ENCODE measurements around the gene KIF25. TPM values are rescaled to one million over a fixed set of nuclear protein-coding genes. Genes with fewer than 3 reads are reported as not detected.

Gene KIF25
- total RNA-seq, 1 experiment from 2014 or later: 0.28 TPM

- no peak for TF ChIP-seq FOXP4 (CRISPR knock-in tag; IDR thresholded peaks at IDR 0.05)
- TF ChIP-seq FOXP1 (CRISPR knock-in tag; IDR thresholded peaks at IDR 0.05; ENCODE audit: borderline replicate concordance): no peak
- TF ChIP-seq ZNF532 (CRISPR knock-in tag; IDR thresholded peaks at IDR 0.05; ENCODE audit: borderline replicate concordance): no peak
Observed at GRCh38 chr6:167993831-167994230, 3.6 kb upstream of the KIF25 start (continued).

- H3K9me3 Mint-ChIP-seq: no peaks in the 10 kb centered on the region; the same call in 1 of the 2 replicates
- ATAC-seq: no peak
- H3K27me3 Mint-ChIP-seq (ENCODE audit: low read depth): no peaks in the 10 kb centered on the region
- no peaks in the 10 kb centered on the region for H3K36me3 Mint-ChIP-seq
- DNase-seq (ENCODE audit: low spot score): no peak
- ChIA-PET POLR2A (no interaction called here), CTCF (interaction anchor here (0.8 to 1.5 kb wide), 4 partner anchors 27 to 138 kb away, joined by 3 to 5 read pairs (median 4); no protein-coding TSS in a partner anchor)
- no peak overlapping the region for H3K4me3 Mint-ChIP-seq
- TF ChIP-seq USF2 (CRISPR knock-in tag; IDR thresholded peaks at IDR 0.05) (no peak), ZNF138 (CRISPR knock-in tag; conservative IDR thresholded peaks at IDR 0.05) (no peak), MLX (CRISPR knock-in tag; IDR thresholded peaks at IDR 0.05) (no peak), ZNF121 (CRISPR knock-in tag; IDR thresholded peaks at IDR 0.05) (no peak), CTCF (IDR thresholded peaks at IDR 0.05) (no peak), STAT6 (CRISPR knock-in tag; conservative IDR thresholded peaks at IDR 0.05; ENCODE audit: low read depth) (no peak), ZSCAN18 (CRISPR knock-in tag; IDR thresholded peaks at IDR 0.05) (no peak), GABPB1 (CRISPR knock-in tag; IDR thresholded peaks at IDR 0.05) (no peak), ATF2 (CRISPR knock-in tag; IDR thresholded peaks at IDR 0.05; ENCODE audit: borderline replicate concordance, low read depth) (no peak), SOX15 (CRISPR knock-in tag; IDR thresholded peaks at IDR 0.05) (no peak), ZNF423 (CRISPR knock-in tag; IDR thresholded peaks at IDR 0.05) (no peak)
- no peak overlapping the region for H3K27ac Mint-ChIP-seq
- H3K4me1 Mint-ChIP-seq: peaks cover 5% of the 10 kb centered on the region
Observed at GRCh38 chr6:167995302-167995701, 2.2 kb upstream of the KIF25 start.

Data from WTC11 (cell line).